Peyer's patch (tissue), 4 donors: ENCODE measurements around the gene ZNF827. TPM values are rescaled to one million over a fixed set of nuclear protein-coding genes. Genes with fewer than 3 reads are reported as not detected.

ENCODE experiments used
- DNase-seq, 3 donors: peaks; one replicate each; pipeline ENCODE4 v3.0.0-alpha.2; 2017 to 2019
- H3K27ac ChIP-seq, 4 donors: fragments of 200-600 bp; sonication (generic); one replicate each; pipeline ENCODE4 v1.5.1; 2016 to 2019
- H3K27me3 ChIP-seq, 2 donors: fragments of 200-600 bp; sonication (generic); one replicate each; pipeline ENCODE4 v1.5.1; 2019
- H3K36me3 ChIP-seq, 3 donors: fragments of 200-600 bp; sonication (generic); one replicate each; pipeline ENCODE4 v1.5.1; 2016 to 2019
- H3K4me1 ChIP-seq, 4 donors: fragments of 200-600 bp; sonication (generic); one replicate each; pipeline ENCODE4 v1.5.1; 2016 to 2019
- H3K4me3 ChIP-seq, 4 donors: fragments of 200-600 bp; sonication (generic); 1 replicate in 3 of 4; 2 replicates in 1 of 4; pipeline ENCODE4 v1.5.1; 2016 to 2019; ENCODE audit warnings: mild to moderate bottlenecking in 1 of 4
- H3K9me3 ChIP-seq, 4 donors: fragments of 200-600 bp; sonication (generic); one replicate each; pipeline ENCODE4 v1.5.1; 2016 to 2019; ENCODE audit warnings: mild to moderate bottlenecking in 1 of 4
- POLR2A ChIP-seq, 2 donors: fragments of 450-650 bp; IDR thresholded peaks; one replicate each; pipeline ENCODE4 v1.5.1; 2017; ENCODE audit warnings: antibody characterized with exemption in 2 of 2, mild to moderate bottlenecking in 2 of 2, moderate library complexity in 2 of 2
- total RNA-seq, 4 donors: library from RNA; depleted of rRNA; stranded (reverse); fragments of >200 nt; gene quantifications; one replicate each; pipeline ENCODE4 v1.1.0, GENCODE V29; 2016
- TF ChIP-seq, protein P1 (sequence below), 6 experiments: fragments of 450-650 bp in 4 of 6; fragments of 200-600 bp in 2 of 6; sonication (generic) in 1 of 6; IDR thresholded peaks; one replicate each; pipeline ENCODE4 v1.5.1; 2017 to 2019; ENCODE audit warnings: antibody characterized with exemption in 6 of 6, mild to moderate bottlenecking in 3 of 6, moderate library complexity in 1 of 6

The ZNF827 gene
- total RNA-seq, 4 donors from 2014 or later: 46.3 to 206 (median 60.5) TPM

DNA sequence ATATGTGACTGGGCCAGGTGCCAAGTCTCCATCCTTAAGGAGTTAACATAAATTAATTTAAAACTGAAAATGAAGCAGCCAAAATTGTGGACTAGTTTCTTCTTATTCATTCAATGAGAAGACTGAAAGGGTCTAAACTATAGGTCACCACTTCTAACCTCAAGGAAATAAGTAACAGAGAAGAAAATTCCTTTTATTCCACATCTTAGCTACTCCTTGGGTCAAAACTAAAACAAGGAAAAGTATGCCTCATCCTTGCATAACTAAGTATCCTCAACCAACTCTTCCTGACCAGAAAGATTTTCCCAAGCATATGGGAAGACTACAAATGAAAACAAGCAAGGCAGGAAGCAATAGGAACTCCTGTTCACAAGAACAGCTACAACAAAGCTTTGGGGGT is 71.2 kb downstream of the ZNF827 start:
- TF ChIP-seq POLR2A (IDR thresholded peaks at IDR 0.05): no peak
- TF ChIP-seq, protein P1, sequence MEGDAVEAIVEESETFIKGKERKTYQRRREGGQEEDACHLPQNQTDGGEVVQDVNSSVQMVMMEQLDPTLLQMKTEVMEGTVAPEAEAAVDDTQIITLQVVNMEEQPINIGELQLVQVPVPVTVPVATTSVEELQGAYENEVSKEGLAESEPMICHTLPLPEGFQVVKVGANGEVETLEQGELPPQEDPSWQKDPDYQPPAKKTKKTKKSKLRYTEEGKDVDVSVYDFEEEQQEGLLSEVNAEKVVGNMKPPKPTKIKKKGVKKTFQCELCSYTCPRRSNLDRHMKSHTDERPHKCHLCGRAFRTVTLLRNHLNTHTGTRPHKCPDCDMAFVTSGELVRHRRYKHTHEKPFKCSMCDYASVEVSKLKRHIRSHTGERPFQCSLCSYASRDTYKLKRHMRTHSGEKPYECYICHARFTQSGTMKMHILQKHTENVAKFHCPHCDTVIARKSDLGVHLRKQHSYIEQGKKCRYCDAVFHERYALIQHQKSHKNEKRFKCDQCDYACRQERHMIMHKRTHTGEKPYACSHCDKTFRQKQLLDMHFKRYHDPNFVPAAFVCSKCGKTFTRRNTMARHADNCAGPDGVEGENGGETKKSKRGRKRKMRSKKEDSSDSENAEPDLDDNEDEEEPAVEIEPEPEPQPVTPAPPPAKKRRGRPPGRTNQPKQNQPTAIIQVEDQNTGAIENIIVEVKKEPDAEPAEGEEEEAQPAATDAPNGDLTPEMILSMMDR (IDR thresholded peaks at IDR 0.05): no peak
- DNase-seq: no peak
- no peak overlapping the region for H3K4me3 ChIP-seq
- no peaks in the 10 kb centered on the region for H3K27me3 ChIP-seq
- no peak overlapping the region for H3K27ac ChIP-seq
- peaks cover 0 to 5% (median 0%) of the 10 kb centered on the region in 4 donors for H3K4me1 ChIP-seq
- peaks cover 0 to 5% (median 0%) of the 10 kb centered on the region in 3 donors for H3K36me3 ChIP-seq
- no peaks in the 10 kb centered on the region for H3K9me3 ChIP-seq

DNA sequence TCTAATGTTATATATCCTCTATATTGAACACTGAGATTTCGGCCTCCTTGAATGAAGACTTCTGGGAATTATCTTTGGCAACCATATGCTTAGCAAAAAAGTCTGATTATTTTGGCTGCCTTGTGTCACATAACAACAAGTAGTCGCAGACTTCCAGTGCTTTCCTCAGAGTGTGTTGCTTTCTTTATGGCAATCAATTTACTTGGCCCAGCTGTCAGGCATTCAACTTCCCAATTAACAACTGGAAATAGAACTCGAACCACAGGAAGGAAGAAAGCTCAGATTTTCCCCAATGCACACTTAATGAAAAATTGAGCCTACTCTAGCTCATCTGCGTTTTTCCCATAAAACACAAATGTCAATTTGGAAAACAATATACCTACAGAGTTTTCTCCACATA is 71.6 kb downstream of the ZNF827 start:
- Histone ChIP-seq H3K4me3 (no peak overlapping the region), H3K4me1 (peaks cover 0 to 5% (median 0%) of the 10 kb centered on the region in 4 donors), H3K27me3 (no peaks in the 10 kb centered on the region), H3K36me3 (peaks cover 0 to 7% (median 0%) of the 10 kb centered on the region in 3 donors), H3K9me3 (no peaks in the 10 kb centered on the region), H3K27ac (no peak overlapping the region)
- DNase-seq: no peak
- no peak for TF ChIP-seq POLR2A (IDR thresholded peaks at IDR 0.05)
- TF ChIP-seq, protein P1 (IDR thresholded peaks at IDR 0.05): no peak

DNA sequence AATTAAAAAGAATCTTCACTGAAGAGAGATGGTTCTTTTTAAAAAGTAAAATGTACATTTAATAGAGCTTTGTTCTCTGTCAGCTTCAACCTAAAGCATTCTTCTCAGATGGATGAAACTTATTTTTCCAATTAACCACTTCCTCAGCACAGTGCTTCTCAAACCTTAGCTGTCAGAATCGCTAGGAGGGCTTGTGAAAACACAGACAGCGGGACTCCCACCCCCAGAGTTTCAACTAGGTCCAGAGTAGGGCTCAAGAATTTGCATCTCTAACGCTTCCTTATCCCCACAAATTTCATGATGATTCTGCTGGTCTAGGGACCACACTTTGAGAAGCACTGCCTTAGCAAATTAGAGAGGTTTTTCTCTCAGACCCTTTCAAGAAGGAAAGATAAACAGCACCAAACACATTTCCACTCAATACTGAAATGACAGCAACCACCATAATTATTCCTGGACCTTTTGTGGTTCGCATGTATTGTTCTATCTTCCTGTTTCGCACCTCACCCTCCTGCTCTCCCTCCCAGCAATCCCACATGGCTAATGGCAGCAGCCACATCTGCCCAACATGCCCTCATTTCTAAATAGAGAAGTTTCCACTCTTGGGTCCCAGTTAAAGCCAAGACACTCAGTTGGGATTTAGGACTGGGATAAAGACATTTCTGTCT is 73.2 kb downstream of the ZNF827 start:
- H3K9me3 ChIP-seq: no peaks in the 10 kb centered on the region
- H3K36me3 ChIP-seq: peaks cover 0 to 17% (median 0%) of the 10 kb centered on the region in 3 donors
- H3K27ac ChIP-seq: no peak overlapping the region
- no peak for TF ChIP-seq POLR2A (IDR thresholded peaks at IDR 0.05)
- TF ChIP-seq, protein P1 (IDR thresholded peaks at IDR 0.05): no peak
- no peak overlapping the region for H3K4me3 ChIP-seq
- peaks cover 0 to under 1% (median 0%) of the 10 kb centered on the region in 4 donors for H3K4me1 ChIP-seq
- no peak for DNase-seq
- H3K27me3 ChIP-seq: no peaks in the 10 kb centered on the region

DNA sequence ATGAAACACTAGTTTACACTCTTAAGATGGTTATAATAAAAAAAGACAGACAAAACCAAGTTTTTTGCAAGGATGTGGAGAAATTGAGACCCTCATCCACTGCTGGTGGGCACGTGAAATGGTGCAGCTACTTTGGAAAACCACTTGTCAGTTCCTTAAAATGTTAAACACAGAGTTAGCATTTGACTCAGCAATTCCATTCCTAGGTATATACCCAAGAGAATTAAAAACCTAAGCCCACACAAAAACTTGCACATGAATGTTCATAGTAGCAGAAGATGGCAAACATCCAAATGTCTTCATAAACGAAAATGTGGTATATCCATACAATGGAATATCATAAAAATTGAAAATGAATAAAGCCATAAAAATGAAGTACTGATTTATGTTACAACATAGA is 75.4 kb downstream of the ZNF827 start:
- TF ChIP-seq, protein P1 (IDR thresholded peaks at IDR 0.05): no peak
- TF ChIP-seq POLR2A (IDR thresholded peaks at IDR 0.05): no peak
- Histone ChIP-seq H3K9me3 (no peaks in the 10 kb centered on the region), H3K4me3 (no peak overlapping the region), H3K36me3 (peaks cover 0 to 17% (median 0%) of the 10 kb centered on the region in 3 donors), H3K27ac (no peak overlapping the region), H3K4me1 (no peaks in the 10 kb centered on the region), H3K27me3 (no peaks in the 10 kb centered on the region)
- no peak for DNase-seq

DNA sequence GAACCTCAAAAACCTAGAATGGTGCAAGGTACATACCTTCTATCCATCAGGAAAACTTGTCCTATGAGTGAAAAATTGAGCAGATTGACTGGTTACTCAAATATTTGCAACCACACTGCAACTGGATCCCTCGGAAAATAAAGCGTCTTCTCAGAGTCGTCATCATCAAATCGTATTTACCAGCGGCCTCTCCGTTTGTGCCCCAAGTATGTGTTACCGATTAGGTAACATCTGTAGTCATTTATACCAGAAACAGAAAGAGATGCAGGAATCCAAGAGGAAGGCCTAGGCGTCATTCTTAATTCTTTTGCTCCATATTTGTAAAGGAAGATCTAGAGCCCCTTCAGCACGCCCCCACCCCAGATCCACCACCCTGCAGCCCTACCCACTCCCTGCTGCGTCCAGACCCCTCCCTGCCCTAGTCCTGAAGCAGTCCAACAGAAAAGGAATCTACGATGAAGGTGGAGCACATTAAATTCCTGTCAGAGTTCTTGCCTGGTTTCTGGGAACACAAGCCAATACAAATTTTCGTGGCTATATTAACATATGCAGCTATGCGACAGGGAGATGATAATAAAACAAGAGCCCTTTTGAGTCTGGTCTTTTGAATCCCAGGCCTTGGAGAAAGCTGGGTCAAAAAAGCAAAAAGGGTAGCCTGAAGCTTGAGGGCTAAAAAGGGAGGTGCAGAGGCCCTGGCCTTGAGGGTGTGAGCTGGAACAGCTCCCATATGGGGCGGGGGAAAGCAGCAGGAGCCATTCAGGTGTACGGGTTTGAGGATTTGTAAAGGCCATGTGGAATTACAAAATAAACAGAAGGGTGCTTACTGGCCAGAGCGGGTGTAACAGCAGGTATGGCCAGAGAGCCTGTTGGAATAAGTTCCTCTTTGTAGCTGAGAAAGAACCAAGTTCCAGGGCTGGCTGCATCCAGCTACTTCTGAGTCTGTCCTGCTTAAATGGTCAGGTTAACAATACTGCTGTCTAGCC is 77.0 kb downstream of the ZNF827 start:
- Histone ChIP-seq H3K9me3 (no peaks in the 10 kb centered on the region), H3K27ac (no peak overlapping the region), H3K27me3 (no peaks in the 10 kb centered on the region), H3K4me1 (no peaks in the 10 kb centered on the region), H3K36me3 (peaks cover 0 to 17% (median 0%) of the 10 kb centered on the region in 3 donors), H3K4me3 (no peak overlapping the region)
- DNase-seq: no peak
- TF ChIP-seq, protein P1 (IDR thresholded peaks at IDR 0.05): no peak
- no peak for TF ChIP-seq POLR2A (IDR thresholded peaks at IDR 0.05)
